Measurements from ENCODE around the gene RNF217.

Gene RNF217

GRCh38 chr6:124987999-124988591 is 25.9 kb downstream of the RNF217 start:
- no peak for DNase-seq (ENCODE audit: low spot score)

- no peak for DNase-seq (ENCODE audit: low spot score)
These were observed 27.1 kb downstream of the RNF217 start for GRCh38 chr6:124989136-124989983.

- DNase-seq (ENCODE audit: low spot score) = no peak
These were observed 28.8 kb downstream of the RNF217 start for GRCh38 chr6:124990988-124991387.

- no peak for DNase-seq (ENCODE audit: low spot score)
These were observed 29.6 kb downstream of the RNF217 start for GRCh38 chr6:124991764-124992295.

- no peak for DNase-seq (ENCODE audit: low spot score)
These were observed 31.1 kb downstream of the RNF217 start for GRCh38 chr6:124993327-124993726.

GRCh38 chr6:124994648-124995047 is 32.4 kb downstream of the RNF217 start:
- no peak for DNase-seq (ENCODE audit: low spot score)

- no peak for DNase-seq (ENCODE audit: low spot score)
These were observed 32.9 kb downstream of the RNF217 start for GRCh38 chr6:124995131-124995530.

GRCh38 chr6:124995645-124996325 is 33.5 kb downstream of the RNF217 start:
- no peak for DNase-seq (ENCODE audit: low spot score)

- no peak for DNase-seq (ENCODE audit: low spot score)
These were observed 34.2 kb downstream of the RNF217 start for GRCh38 chr6:124996411-124996810.

GRCh38 chr6:124997196-124997875 is 35.1 kb downstream of the RNF217 start:
- DNase-seq (ENCODE audit: low spot score) = no peak

- DNase-seq (ENCODE audit: low spot score) = no peak
These were observed 37.0 kb downstream of the RNF217 start for GRCh38 chr6:124999105-124999764.

- DNase-seq (ENCODE audit: low spot score) = peak; percentile 30
These were observed 39.6 kb downstream of the RNF217 start for GRCh38 chr6:125001684-125002405.

GRCh38 chr6:125002406-125002741 is 40.1 kb downstream of the RNF217 start:
- no peak for DNase-seq (ENCODE audit: low spot score)

- DNase-seq (ENCODE audit: low spot score) = no peak
These were observed 40.8 kb downstream of the RNF217 start for GRCh38 chr6:125003070-125003469.

- DNase-seq (ENCODE audit: low spot score) = no peak
These were observed 42.0 kb downstream of the RNF217 start for GRCh38 chr6:125004198-125004597.

- no peak for DNase-seq (ENCODE audit: low spot score)
These were observed 42.8 kb downstream of the RNF217 start for GRCh38 chr6:125004797-125005595.

GRCh38 chr6:125008261-125008703 is 46.0 kb downstream of the RNF217 start:
- no peak for DNase-seq (ENCODE audit: low spot score)

- no peak for DNase-seq (ENCODE audit: low spot score)
These were observed 46.7 kb downstream of the RNF217 start for GRCh38 chr6:125008957-125009356.

GRCh38 chr6:125009578-125009977 is 47.3 kb downstream of the RNF217 start:
- no peak for DNase-seq (ENCODE audit: low spot score)
